Stimulated activated effector memory CD8-positive, alpha-beta T cell treated with anti-CD3 and anti-CD28 coated beads, Interleukin-12 subunit alpha, Interleukin-12 subunit beta, amount 100 ng/mL, for 72 hours (primary cell): ENCODE results near the gene DRD3.

Experiments
- ATAC-seq: fragments of 150-1000 bp; cut with Tn5 transposase; 2 replicates; pipeline ENCODE4 v1.10.0; 2021
- DNase-seq, 2 donors: peaks; one replicate each; pipeline ENCODE4 v3.0.0; 2021 to 2022; ENCODE audit warnings: low spot score in 2 of 2
- H3K27ac Mint-ChIP-seq: one replicate; pipeline ENCODE4 v1.8.0; 2022; ENCODE audit warnings: mild to moderate bottlenecking, mixed read lengths
- H3K36me3 Mint-ChIP-seq: one replicate; pipeline ENCODE4 v1.8.0; 2022; ENCODE audit warnings: mild to moderate bottlenecking, mixed read lengths
- H3K4me1 Mint-ChIP-seq: one replicate; pipeline ENCODE4 v1.8.0; 2022; ENCODE audit warnings: mixed read lengths
- H3K4me3 Mint-ChIP-seq: one replicate; pipeline ENCODE4 v1.8.0; 2022; ENCODE audit warnings: mild to moderate bottlenecking, mixed read lengths
- H3K9me3 Mint-ChIP-seq: one replicate; pipeline ENCODE4 v1.8.0; 2022; ENCODE audit warnings: mixed read lengths

DRD3 gene

DNA sequence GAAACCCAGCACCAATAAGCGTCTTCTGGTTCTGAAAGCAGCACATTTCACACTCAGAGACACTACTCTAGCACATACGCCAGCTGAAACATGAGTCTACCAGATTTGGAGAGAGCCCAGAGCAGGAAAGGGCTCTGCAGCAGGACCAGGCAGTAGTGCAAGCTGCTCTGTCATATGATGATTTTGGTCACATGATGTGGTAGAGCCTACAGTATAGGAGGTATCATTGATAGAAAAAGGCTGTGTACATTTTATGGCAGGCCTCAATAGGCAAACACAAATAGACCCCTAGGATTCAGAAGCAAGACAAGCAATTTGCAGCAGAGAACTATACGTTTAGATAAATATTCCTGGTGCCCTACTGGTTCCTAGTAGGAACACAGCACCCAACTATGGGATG lies 64.1 kb downstream of the DRD3 start:
- no peaks in the 10 kb centered on the region for H3K36me3 Mint-ChIP-seq
- no peak overlapping the region for H3K27ac Mint-ChIP-seq
- H3K4me1 Mint-ChIP-seq = no peaks in the 10 kb centered on the region
- ATAC-seq (no peak), DNase-seq (no peak)
- no peaks in the 10 kb centered on the region for H3K9me3 Mint-ChIP-seq
- H3K4me3 Mint-ChIP-seq = no peak overlapping the region

DNA sequence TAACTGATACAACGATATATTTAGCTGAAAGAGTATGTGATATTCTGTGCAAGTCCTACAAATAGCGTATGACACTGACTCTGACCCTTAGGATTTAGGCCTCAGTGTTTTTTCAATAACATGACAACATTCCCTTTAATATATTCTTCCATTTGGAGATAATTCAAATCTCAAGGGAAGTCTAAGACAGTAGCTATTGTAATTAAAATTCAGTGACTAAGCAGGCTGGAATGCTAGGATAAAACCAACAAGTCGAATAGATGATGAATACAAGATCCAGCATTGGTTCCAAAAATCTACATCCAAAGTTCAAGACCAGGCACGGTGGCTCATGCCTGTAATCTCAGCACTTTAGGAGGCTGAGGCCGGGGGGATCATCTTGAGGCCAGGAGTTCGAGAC lies 66.2 kb downstream of the DRD3 start:
- ATAC-seq = no peak
- H3K36me3 Mint-ChIP-seq = no peaks in the 10 kb centered on the region
- no peak overlapping the region for H3K4me3 Mint-ChIP-seq
- H3K4me1 Mint-ChIP-seq = no peaks in the 10 kb centered on the region
- H3K27ac Mint-ChIP-seq = no peak overlapping the region
- H3K9me3 Mint-ChIP-seq = no peaks in the 10 kb centered on the region
- no peak for DNase-seq

DNA sequence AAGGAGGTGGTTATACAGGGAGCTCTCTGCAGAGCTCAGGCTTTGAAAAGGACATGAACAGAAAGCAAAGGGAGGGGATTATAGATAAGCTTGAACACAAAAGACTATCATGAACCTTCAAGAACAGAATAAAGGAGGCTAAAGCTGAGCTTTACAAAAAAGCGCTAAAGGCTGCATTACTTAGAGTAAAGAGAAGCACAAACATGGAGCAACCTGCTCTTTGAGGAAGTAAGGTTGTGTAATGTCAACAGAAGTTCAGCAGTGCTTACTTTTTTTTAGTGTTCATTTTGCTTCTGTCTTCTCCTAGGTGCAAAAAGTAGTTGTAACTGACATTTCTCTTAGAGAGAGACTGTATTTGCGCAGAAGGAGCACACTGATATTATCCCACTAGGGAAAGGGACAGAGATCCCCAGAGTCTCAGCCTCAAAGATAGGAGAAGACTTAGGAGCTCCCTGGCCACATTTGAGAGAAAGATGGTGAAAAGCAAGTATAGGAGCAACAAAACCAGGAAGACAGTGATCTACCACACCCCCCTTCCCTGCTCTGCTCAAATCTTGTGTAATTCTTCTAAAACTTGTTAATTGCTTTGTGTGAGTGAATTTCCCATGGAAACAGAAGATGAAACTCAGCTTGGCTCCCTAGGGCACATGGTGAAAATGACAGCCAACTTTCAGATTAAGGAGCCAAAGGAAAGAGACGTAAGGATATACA lies 67.6 kb downstream of the DRD3 start:
- H3K4me1 Mint-ChIP-seq = no peaks in the 10 kb centered on the region
- no peaks in the 10 kb centered on the region for H3K36me3 Mint-ChIP-seq
- no peak overlapping the region for H3K4me3 Mint-ChIP-seq
- ATAC-seq (no peak), DNase-seq (no peak)
- H3K9me3 Mint-ChIP-seq = no peaks in the 10 kb centered on the region
- H3K27ac Mint-ChIP-seq = no peak overlapping the region

DNA sequence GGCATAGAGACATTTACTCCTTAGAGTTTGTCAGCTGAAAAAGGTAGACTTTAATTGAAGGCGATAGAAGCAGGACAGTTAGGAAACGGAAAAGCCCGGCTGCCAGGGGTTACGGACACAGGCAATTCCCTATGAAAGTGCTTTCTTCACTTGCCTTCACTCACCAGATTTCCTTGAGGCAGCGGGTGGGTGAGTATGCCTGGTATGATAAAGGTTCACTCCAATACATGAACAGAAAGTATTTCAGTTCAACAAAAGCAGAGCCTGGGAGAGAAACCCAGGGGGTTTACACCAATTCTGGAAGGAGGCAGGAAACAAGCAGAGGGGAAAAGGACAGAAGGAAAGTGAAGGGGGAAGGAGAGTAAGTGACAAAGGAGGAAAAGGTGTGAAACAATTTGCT lies 68.4 kb downstream of the DRD3 start:
- H3K4me1 Mint-ChIP-seq = no peaks in the 10 kb centered on the region
- H3K36me3 Mint-ChIP-seq = no peaks in the 10 kb centered on the region
- no peak overlapping the region for H3K27ac Mint-ChIP-seq
- DNase-seq = no peak
- no peak for ATAC-seq
- no peaks in the 10 kb centered on the region for H3K9me3 Mint-ChIP-seq
- no peak overlapping the region for H3K4me3 Mint-ChIP-seq

DNA sequence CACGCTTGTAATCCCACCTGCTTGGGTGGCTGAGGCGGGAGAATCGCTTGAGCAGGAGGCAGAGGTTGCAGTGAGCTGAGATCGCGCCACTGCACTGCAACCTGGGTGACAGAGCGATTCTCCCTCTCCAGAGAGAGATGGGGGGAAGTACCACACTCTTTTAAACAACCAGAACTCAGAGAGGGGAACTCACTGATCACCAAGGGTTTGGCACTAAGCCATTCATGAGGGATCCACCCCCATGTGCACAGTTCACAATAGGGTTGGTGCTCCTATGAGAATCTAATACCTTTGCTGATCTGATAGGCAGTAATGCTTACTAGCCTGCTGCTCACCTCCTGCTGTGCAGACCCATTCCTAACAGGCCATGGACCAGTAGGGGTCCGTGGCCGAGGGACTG lies 70.7 kb downstream of the DRD3 start:
- Mint-ChIP-seq H3K27ac (no peak overlapping the region), H3K36me3 (no peaks in the 10 kb centered on the region), H3K9me3 (no peaks in the 10 kb centered on the region), H3K4me1 (no peaks in the 10 kb centered on the region), H3K4me3 (no peak overlapping the region)
- ATAC-seq (no peak), DNase-seq (no peak)

DNA sequence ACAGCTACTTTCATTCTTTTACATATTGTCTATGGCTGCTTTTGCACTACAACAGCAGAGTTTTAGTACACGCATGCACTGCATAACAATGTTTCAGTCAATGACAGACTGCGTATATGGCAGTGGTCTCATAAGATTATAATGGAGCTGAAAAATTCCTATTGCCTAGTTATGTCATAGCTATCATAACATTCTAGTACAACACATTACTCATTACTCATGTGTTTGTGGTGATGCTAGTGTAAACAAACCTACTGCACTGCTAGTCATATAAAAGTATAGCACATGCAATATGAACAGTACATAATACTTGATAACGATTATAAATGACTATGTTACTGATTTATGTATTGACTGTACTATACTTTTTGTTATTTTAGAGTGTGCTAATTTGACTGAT lies 74.4 kb downstream of the DRD3 start:
- Mint-ChIP-seq H3K4me1 (no peaks in the 10 kb centered on the region), H3K4me3 (no peak overlapping the region), H3K36me3 (no peaks in the 10 kb centered on the region), H3K27ac (no peak overlapping the region), H3K9me3 (no peaks in the 10 kb centered on the region)
- no peak for DNase-seq
- no peak for ATAC-seq

DNA sequence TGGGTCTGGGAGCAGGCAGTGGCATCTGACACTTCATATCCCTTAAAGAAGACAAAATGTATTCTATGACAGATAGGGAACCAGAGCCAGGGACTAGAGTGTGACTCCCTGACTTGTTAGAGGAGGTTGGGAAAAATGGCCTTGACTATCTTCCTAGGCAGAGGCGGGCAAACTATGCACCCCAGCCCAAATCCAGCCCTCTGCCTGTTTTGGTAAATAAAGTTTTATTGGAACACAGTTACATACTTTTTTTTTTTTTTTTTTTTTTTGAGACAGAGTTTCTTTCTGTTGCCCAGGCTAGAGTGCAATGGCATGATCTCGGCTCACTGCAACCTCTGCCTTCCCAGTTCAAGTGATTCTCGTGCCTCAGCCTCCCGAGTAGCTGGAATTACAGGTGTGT lies 75.0 kb downstream of the DRD3 start:
- H3K9me3 Mint-ChIP-seq = no peaks in the 10 kb centered on the region
- ATAC-seq (no peak), DNase-seq (no peak)
- H3K36me3 Mint-ChIP-seq = no peaks in the 10 kb centered on the region
- H3K4me3 Mint-ChIP-seq = no peak overlapping the region
- H3K4me1 Mint-ChIP-seq = no peaks in the 10 kb centered on the region
- no peak overlapping the region for H3K27ac Mint-ChIP-seq

DNA sequence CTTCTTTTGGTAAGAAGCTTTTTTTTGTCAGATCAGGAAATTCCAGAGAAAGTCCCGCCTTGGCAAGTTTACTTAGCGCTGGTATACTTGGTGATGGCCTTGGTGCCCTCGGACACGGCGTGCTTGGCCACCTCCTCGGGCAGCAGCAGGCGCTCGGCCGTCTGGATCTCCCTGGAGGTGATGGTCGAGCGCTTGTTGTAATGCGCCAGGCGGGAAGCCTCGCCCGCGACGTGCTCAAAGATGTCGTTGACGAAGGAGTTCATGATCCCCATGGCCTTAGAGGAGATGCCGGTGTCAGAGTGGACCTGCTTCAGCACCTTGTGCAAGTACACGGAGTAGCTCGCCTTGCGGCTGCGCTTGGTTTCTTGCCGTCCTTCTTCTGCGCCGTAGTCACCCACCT lies 75.7 kb downstream of the DRD3 start:
- H3K36me3 Mint-ChIP-seq = no peaks in the 10 kb centered on the region

DNA sequence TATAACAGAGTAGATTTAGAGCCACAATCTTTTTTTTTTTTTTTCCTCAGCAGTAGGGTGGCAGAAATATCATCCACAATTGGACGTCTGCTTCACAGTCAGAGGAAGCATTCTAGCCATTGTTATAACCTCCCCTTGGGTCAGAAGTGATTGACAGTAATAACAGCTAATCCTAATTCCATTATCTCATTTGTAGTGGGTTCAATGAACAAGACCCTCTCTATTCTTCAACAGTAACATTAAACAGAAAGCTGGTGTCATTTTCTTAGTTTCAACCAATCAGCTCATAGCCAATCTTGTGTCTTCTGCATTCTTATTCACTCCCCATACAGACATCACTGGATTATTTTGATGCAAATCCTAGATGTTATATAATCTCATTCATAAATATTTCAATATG lies 77.8 kb downstream of the DRD3 start:
- Mint-ChIP-seq H3K27ac (no peak overlapping the region), H3K9me3 (no peaks in the 10 kb centered on the region), H3K4me1 (no peaks in the 10 kb centered on the region), H3K36me3 (no peaks in the 10 kb centered on the region), H3K4me3 (no peak overlapping the region)
- DNase-seq (no peak), ATAC-seq (no peak)

More for the DNA sequence above, 75.7 kb downstream of the DRD3 start:
- DNase-seq = no peak
- H3K4me3 Mint-ChIP-seq = no peak overlapping the region
- H3K9me3 Mint-ChIP-seq = no peaks in the 10 kb centered on the region
- H3K4me1 Mint-ChIP-seq = no peaks in the 10 kb centered on the region
- H3K27ac Mint-ChIP-seq = no peak overlapping the region
- ATAC-seq = no peak

DNA sequence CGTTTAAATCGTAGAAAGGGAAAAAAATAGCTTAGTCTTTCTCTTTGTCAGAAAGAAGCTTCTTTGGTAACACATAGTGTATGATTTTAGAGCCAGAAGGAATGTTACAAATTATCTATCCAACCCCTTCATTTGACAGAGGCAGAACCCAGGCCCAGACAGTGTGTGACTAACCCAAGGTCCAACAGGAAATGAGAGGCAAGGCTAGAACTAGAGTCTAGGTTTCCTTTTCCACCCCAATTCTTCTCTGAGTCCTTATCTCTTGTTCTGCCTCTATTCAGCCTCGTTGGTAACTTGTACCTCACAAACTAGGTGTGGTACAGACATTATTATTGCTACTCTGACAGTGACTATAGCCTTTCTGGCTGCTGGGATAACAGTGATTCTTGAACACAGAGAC lies 83.1 kb downstream of the DRD3 start:
- H3K27ac Mint-ChIP-seq = no peak overlapping the region
- ATAC-seq (no peak), DNase-seq (no peak)
- no peak overlapping the region for H3K4me3 Mint-ChIP-seq
- no peaks in the 10 kb centered on the region for H3K9me3 Mint-ChIP-seq
- H3K4me1 Mint-ChIP-seq = peaks cover 6% of the 10 kb centered on the region
- no peaks in the 10 kb centered on the region for H3K36me3 Mint-ChIP-seq

DNA sequence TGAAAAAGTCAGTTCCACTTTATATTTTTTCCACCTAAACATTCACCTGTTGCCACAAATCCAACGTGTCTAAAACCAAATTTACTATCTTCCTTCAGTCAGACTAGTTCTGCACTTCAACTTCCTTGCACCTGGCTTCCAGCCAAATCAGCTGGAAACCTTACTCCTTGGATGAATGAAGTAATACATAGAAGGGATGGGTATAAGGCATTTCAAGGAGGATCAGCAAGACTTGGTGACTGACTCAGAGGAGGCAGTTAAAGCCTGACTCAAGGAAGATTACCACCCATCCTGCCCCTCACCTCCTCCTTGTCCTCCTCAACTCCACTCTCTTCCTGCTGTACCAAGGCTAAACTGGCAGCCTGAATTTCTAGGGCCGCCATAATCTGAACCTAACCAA lies 85.3 kb downstream of the DRD3 start:
- H3K27ac Mint-ChIP-seq = no peak overlapping the region
- no peak for DNase-seq

DNA sequence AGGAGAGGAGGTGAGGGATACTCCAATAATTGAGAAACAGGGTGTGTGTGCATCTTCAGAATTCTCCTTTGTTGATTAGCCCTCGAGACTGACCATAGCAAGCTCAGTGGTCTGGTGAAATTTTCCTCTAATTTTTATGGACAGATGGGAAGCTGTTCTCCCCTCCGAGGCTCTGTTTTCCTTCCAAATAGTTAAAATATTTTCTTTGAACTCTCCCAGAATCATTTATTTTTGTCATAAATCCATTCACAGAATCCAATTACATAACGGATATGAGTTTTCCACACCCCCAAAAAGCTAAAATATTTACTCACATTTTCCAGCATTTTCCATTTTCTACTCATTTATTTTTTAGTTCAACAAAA lies 85.9 kb downstream of the DRD3 start:
- no peak overlapping the region for H3K4me3 Mint-ChIP-seq
- H3K36me3 Mint-ChIP-seq = peaks cover under 1% of the 10 kb centered on the region
- DNase-seq (no peak), ATAC-seq (no peak)
- H3K27ac Mint-ChIP-seq = no peak overlapping the region
- H3K9me3 Mint-ChIP-seq = no peaks in the 10 kb centered on the region
- peaks cover 6% of the 10 kb centered on the region for H3K4me1 Mint-ChIP-seq

More for the DNA sequence above, 85.3 kb downstream of the DRD3 start:
- Mint-ChIP-seq H3K36me3 (no peaks in the 10 kb centered on the region), H3K4me3 (no peak overlapping the region), H3K9me3 (no peaks in the 10 kb centered on the region), H3K4me1 (peaks cover 6% of the 10 kb centered on the region)
- no peak for ATAC-seq

DNA sequence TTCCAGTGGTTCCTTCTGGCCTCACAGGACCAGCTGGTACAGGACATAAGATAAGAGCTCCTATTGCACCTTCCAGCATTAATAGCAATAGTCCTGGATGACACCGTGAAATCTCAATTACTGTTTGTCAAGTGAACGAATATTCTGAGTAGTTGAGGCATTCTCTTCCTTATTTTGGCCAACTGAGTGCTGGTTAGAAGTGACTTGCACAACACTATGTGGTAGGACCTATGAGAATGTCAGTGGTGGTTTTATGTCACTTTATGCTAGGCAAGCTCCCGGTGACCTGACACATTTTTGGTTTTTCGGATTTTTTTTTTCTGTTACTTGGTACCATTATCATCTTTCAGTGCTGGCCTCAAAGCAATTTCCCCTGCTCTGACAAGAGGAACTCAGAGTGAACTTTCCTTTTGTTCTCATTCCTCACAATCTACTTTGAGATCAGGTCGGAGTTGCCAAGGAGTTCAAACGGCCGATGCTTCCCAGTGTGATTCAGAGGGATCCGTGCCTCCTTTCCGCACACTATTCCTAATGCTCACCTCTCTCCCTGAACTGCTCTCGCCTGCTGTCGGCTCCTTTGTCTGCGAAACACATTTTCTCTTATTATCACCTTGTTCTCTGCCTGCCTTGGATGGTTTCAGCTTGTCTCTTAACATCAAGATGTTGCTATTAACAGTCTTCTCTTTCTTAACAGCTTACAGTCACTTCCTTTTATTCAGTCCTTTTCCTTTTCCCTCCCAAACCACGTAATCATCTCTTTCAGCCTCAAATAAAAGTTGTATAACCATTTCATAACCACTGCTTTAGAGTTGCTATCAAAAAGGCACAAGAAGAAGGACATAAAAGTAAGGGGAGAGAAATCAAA lies 86.5 kb downstream of the DRD3 start:
- no peak overlapping the region for H3K4me3 Mint-ChIP-seq
- ATAC-seq = no peak

DNA sequence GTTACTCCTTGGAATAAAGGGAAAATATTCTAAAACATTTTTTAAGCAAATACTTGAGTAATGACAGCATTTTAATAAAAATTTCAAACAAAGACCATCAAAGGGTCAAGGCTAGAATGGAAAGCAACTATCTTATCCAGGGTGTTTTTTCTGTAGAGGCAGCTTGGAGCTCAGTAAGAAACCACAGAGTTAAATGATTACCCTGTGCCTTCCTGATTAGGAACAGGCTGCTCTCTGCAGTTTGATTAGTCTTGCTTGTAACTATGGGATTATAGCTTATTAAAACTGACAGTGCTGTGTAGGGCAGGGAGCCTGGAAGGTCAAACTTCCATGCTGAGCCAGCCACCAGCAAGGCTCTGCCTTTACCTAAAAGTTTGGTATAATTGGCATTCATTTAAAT lies 89.2 kb downstream of the DRD3 start:
- Mint-ChIP-seq H3K4me1 (peaks cover 6% of the 10 kb centered on the region), H3K27ac (no peak overlapping the region), H3K36me3 (peaks cover 34% of the 10 kb centered on the region), H3K4me3 (no peak overlapping the region), H3K9me3 (no peaks in the 10 kb centered on the region)
- no peak for DNase-seq
- ATAC-seq = no peak

More for the DNA sequence above, 86.5 kb downstream of the DRD3 start:
- H3K36me3 Mint-ChIP-seq = peaks cover 7% of the 10 kb centered on the region
- no peak overlapping the region for H3K27ac Mint-ChIP-seq
- H3K4me1 Mint-ChIP-seq = peaks cover 6% of the 10 kb centered on the region
- no peak for DNase-seq
- no peaks in the 10 kb centered on the region for H3K9me3 Mint-ChIP-seq

DNA sequence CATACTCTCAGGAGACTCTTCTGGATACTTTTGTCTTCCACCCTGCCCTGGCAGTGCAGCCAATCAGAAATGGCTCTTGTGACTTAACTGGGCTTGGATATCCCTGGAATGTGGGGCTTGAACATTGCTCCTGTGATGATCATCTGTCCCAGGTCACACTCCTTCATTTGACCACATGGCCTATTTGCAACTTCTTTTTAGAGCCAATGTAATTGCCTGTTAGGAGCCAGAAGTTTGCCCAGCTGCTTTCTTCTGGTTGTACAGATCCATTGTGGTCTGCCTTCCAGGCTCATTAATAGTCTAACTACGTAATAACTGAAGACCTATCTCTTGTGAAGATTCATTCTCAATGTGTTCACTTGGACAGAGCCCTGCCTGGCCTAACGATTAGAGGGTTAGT lies 92.5 kb downstream of the DRD3 start:
- Mint-ChIP-seq H3K9me3 (no peaks in the 10 kb centered on the region), H3K4me1 (no peaks in the 10 kb centered on the region), H3K36me3 (peaks cover 67% of the 10 kb centered on the region), H3K4me3 (no peak overlapping the region), H3K27ac (no peak overlapping the region)
- no peak for DNase-seq
- no peak for ATAC-seq

DNA sequence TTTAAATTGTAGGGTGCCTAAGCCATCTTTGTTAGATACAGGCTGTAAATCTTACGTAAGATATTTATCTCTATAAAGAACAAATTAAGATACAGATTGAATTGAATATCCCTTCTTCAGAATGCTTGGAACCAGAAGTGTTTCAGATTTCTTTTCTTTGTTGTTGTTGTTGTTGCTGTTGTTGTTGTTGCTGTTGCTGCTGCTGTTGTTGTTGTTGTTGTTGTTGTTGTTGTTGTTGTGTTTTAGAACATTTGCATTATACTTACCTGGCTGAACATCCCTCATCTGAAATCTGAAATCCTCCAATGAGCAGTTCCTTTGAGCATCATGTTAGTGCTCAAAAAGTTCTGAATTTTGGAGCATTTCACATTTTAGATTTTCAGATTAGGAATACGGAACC lies 95.7 kb downstream of the DRD3 start:
- H3K36me3 Mint-ChIP-seq = peaks cover 99% of the 10 kb centered on the region

More for the DNA sequence above, 95.7 kb downstream of the DRD3 start:
- DNase-seq = no peak
- no peak overlapping the region for H3K4me3 Mint-ChIP-seq
- no peaks in the 10 kb centered on the region for H3K4me1 Mint-ChIP-seq
- no peak for ATAC-seq
- H3K27ac Mint-ChIP-seq = peak overlapping the region; percentile 17
- H3K9me3 Mint-ChIP-seq = no peaks in the 10 kb centered on the region
